GM12801 (cell line): ENCODE results near the gene TMEM63A.

Experiments
- TF ChIP-seq, protein P1 (sequence below): IDR thresholded peaks from one replicate; pipeline ENCODE4 v1.5.1; 2011; ENCODE audit warnings: control low read depth; ENCODE audit not compliant: insufficient read length; ENCODE audit errors: extremely low read depth

TMEM63A gene

GRCh38 chr1:225914391-225914790 lies 32.2 kb upstream of the TMEM63A start:
- TF ChIP-seq, protein P1, sequence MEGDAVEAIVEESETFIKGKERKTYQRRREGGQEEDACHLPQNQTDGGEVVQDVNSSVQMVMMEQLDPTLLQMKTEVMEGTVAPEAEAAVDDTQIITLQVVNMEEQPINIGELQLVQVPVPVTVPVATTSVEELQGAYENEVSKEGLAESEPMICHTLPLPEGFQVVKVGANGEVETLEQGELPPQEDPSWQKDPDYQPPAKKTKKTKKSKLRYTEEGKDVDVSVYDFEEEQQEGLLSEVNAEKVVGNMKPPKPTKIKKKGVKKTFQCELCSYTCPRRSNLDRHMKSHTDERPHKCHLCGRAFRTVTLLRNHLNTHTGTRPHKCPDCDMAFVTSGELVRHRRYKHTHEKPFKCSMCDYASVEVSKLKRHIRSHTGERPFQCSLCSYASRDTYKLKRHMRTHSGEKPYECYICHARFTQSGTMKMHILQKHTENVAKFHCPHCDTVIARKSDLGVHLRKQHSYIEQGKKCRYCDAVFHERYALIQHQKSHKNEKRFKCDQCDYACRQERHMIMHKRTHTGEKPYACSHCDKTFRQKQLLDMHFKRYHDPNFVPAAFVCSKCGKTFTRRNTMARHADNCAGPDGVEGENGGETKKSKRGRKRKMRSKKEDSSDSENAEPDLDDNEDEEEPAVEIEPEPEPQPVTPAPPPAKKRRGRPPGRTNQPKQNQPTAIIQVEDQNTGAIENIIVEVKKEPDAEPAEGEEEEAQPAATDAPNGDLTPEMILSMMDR: no peak

GRCh38 chr1:225911191-225912130 lies 29.3 kb upstream of the TMEM63A start:
- TF ChIP-seq, protein P1: no peak

- TF ChIP-seq, protein P1: no peak
These were observed 27.3 kb upstream of the TMEM63A start for GRCh38 chr1:225909477-225909876.

GRCh38 chr1:225908773-225909172 lies 26.6 kb upstream of the TMEM63A start:
- TF ChIP-seq, protein P1: no peak

- TF ChIP-seq, protein P1: no peak
These were observed 25.9 kb upstream of the TMEM63A start for GRCh38 chr1:225908013-225908640.

GRCh38 chr1:225907341-225907740 lies 25.2 kb upstream of the TMEM63A start:
- TF ChIP-seq, protein P1: no peak

GRCh38 chr1:225906467-225906866 lies 24.3 kb upstream of the TMEM63A start:
- TF ChIP-seq, protein P1: no peak
